CD4-positive, CD25-positive, alpha-beta regulatory T cell (primary cell): ENCODE data around the gene MSANTD7. TPM values are rescaled to one million over a fixed set of nuclear protein-coding genes. Genes with fewer than 3 reads are reported as not detected.
"Not testable (repeated sequence)": the region's sequence is repeated elsewhere in the genome, so short reads cannot be mapped to it uniquely, and the experiment has no call there.

ENCODE experiments used
- ATAC-seq, 2 donors: fragments of 150-1000 bp; cut with Tn5 transposase; one replicate each; pipeline ENCODE4 v1.10.0; 2021; ENCODE audit warnings: low read depth in 2 of 2, moderate number of reproducible peaks in 2 of 2, moderate library complexity in 1 of 2
- DNase-seq, 3 donors: peaks; one replicate each; pipeline versions ENCODE4 v3.0.0 to v3.0.0-alpha.2; 2012 to 2022; ENCODE audit warnings: mixed read lengths in 1 of 3
- H3K27ac ChIP-seq: one replicate; pipeline ENCODE4 v1.7.0; 2013; ENCODE audit warnings: mild to moderate bottlenecking, low read length; ENCODE audit not compliant: insufficient read depth, poor library complexity, severe bottlenecking
- H3K27me3 ChIP-seq: one replicate; pipeline ENCODE4 v1.7.0; 2013; ENCODE audit warnings: low read length; ENCODE audit not compliant: control insufficient read depth, insufficient read depth
- H3K36me3 ChIP-seq: one replicate; pipeline ENCODE4 v1.7.0; 2013; ENCODE audit warnings: mild to moderate bottlenecking, low read length, moderate library complexity; ENCODE audit not compliant: control insufficient read depth, insufficient read depth
- H3K4me1 ChIP-seq: 2 replicates; pipeline ENCODE4 v1.7.0; 2013; ENCODE audit warnings: mild to moderate bottlenecking, low read length; ENCODE audit not compliant: insufficient read depth, control insufficient read depth, poor library complexity, severe bottlenecking
- H3K4me3 ChIP-seq: one replicate; pipeline ENCODE4 v1.7.0; 2013; ENCODE audit warnings: low read depth, mild to moderate bottlenecking, low read length, moderate library complexity
- H3K9me3 ChIP-seq, 2 experiments: 1 replicate in 1 of 2; 2 replicates in 1 of 2; pipeline ENCODE4 v1.7.0; 2013; ENCODE audit warnings: low read length in 2 of 2, mild to moderate bottlenecking in 1 of 2, moderate library complexity in 1 of 2; ENCODE audit not compliant: control insufficient read depth in 2 of 2
- H3K27ac Mint-ChIP-seq, 3 donors: one replicate each; pipeline ENCODE4 v1.8.0; 2020 to 2022; ENCODE audit warnings: mild to moderate bottlenecking in 3 of 3, mixed read lengths in 3 of 3, moderate library complexity in 2 of 3
- H3K27me3 Mint-ChIP-seq: one replicate; pipeline ENCODE4 v1.8.0; 2022; ENCODE audit warnings: mild to moderate bottlenecking, mixed read lengths
- H3K36me3 Mint-ChIP-seq: one replicate; pipeline ENCODE4 v1.8.0; 2020; ENCODE audit warnings: mixed read lengths
- H3K4me1 Mint-ChIP-seq, 4 donors: one replicate each; pipeline ENCODE4 v1.8.0; 2020 to 2022; ENCODE audit warnings: mixed read lengths in 4 of 4, mild to moderate bottlenecking in 1 of 4
- H3K4me3 Mint-ChIP-seq, 4 donors: one replicate each; pipeline ENCODE4 v1.8.0; 2020 to 2022; ENCODE audit warnings: mild to moderate bottlenecking in 4 of 4, mixed read lengths in 4 of 4, moderate library complexity in 3 of 4
- H3K9me3 Mint-ChIP-seq, 7 donors: one replicate each; pipeline ENCODE4 v1.8.0; 2020 to 2022; ENCODE audit warnings: mixed read lengths in 7 of 7, mild to moderate bottlenecking in 3 of 7, moderate library complexity in 2 of 7
- polyA plus RNA-seq, 4 donors: library from polyadenylated mRNA; unstranded; fragments of 300-500 nt; fragmentation: Illumina TruSeq; gene quantifications; one replicate each; pipeline ENCODE4 v1.2.3, GENCODE V29; 2021
- total RNA-seq: library from RNA; stranded (reverse); gene quantifications from one replicate; pipeline ENCODE4 v1.2.3, GENCODE V29; 2022

Gene MSANTD7
- total and polyA plus RNA-seq, 5 donors from 2014 or later: 8.4 to 28.9 (median 9.9) TPM

DNA sequence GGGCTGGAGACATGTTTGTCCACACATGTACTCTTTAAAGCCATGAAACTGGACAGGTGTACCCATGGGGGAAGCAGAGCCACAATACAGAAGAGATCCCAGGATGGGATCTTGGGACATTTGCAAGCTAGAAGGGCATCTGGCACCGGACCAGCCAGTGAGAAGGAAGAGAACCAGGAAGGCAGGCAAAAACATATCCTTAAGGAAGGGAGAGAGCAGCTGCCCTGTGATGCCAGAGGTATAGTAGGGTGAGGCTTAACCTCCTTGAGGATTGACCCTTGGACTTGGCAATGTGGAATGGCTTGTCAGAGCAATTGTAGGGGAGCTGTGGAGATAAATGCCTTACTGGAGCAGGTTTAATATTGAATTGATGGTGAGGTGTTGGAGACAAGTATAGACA lies 22.7 kb downstream of the MSANTD7 start:
- no peak for ATAC-seq
- Mint-ChIP-seq H3K4me1 (peaks cover 0 to 9% (median 5%) of the 10 kb centered on the region in 4 donors), H3K9me3 (no peaks in the 10 kb centered on the region), H3K4me3 (no peak overlapping the region), H3K27ac (peak overlapping the region; percentile 13 to 69 (median 58)), H3K36me3 (peaks cover 33% of the 10 kb centered on the region), H3K27me3 (no peaks in the 10 kb centered on the region)
- no peak for DNase-seq
- Histone ChIP-seq H3K27me3 (no peaks in the 10 kb centered on the region), H3K9me3 (no peaks in the 10 kb centered on the region), H3K4me1 (no peaks in the 10 kb centered on the region), H3K4me3 (no peak overlapping the region), H3K36me3 (peaks cover 44% of the 10 kb centered on the region), H3K27ac (no peak overlapping the region)

DNA sequence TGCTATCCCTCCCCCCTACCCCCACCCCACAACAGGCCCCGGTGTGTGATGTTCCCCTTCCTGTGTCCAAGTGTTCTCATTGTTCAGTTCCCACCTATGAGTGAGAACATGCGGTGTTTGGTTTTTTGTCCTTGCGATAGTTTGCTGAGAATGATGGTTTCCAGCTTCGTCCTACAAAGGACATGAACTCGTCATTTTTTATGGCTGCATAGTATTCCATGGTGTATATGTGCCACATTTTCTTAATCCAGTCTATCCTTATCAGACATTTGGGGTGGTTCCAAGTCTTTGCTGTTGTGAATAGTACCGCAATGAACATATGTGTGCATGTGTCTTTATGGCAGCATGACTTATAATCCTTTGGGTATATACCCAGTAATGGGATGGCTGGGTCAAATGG lies 26.4 kb downstream of the MSANTD7 start:
- H3K9me3 Mint-ChIP-seq, H3K9me3 ChIP-seq, DNase-seq, H3K4me3 ChIP-seq, H3K4me3 Mint-ChIP-seq, H3K27ac ChIP-seq, ATAC-seq, H3K4me1 ChIP-seq, H3K4me1 Mint-ChIP-seq, H3K27me3 ChIP-seq, H3K27ac Mint-ChIP-seq, H3K27me3 Mint-ChIP-seq: not testable (repeated sequence)
- peaks cover 39% of the 10 kb centered on the region for H3K36me3 ChIP-seq
- peaks cover 30% of the 10 kb centered on the region for H3K36me3 Mint-ChIP-seq

- H3K36me3 Mint-ChIP-seq: peaks cover 34% of the 10 kb centered on the region
- peaks cover 43% of the 10 kb centered on the region for H3K36me3 ChIP-seq
- H3K9me3 Mint-ChIP-seq, H3K27ac Mint-ChIP-seq, DNase-seq, H3K4me3 Mint-ChIP-seq, H3K4me3 ChIP-seq, H3K4me1 Mint-ChIP-seq, H3K27ac ChIP-seq, H3K4me1 ChIP-seq, H3K9me3 ChIP-seq, H3K27me3 Mint-ChIP-seq, ATAC-seq, H3K27me3 ChIP-seq: not testable (repeated sequence)
Observed at GRCh38 chr10:14864871-14865270, 26.8 kb downstream of the MSANTD7 start.

GRCh38 chr10:14873090-14873760 lies 35.1 kb downstream of the MSANTD7 start:
- no peak for ATAC-seq
- H3K4me1 ChIP-seq: peaks cover 13% of the 10 kb centered on the region
- Mint-ChIP-seq H3K9me3 (no peaks in the 10 kb centered on the region), H3K36me3 (peaks cover 8% of the 10 kb centered on the region), H3K27me3 (no peaks in the 10 kb centered on the region), H3K4me3 (peak overlapping the region in 1 of 4 donors; percentile 3), H3K27ac (peak overlapping the region in 2 of 3 donors; percentile 32 to 44), H3K4me1 (peaks cover 8 to 31% (median 19%) of the 10 kb centered on the region in 4 donors)
- no peak overlapping the region for H3K27ac ChIP-seq
- peak in 1 of 3 donors; percentile 33 for DNase-seq
- H3K27me3 ChIP-seq: no peaks in the 10 kb centered on the region
- no peaks in the 10 kb centered on the region for H3K9me3 ChIP-seq
- peaks cover 20% of the 10 kb centered on the region for H3K36me3 ChIP-seq
- no peak overlapping the region for H3K4me3 ChIP-seq

- H3K27me3 Mint-ChIP-seq: no peaks in the 10 kb centered on the region
- DNase-seq: no peak
- no peaks in the 10 kb centered on the region for H3K9me3 Mint-ChIP-seq
- H3K27me3 ChIP-seq: no peaks in the 10 kb centered on the region
- H3K36me3 Mint-ChIP-seq: no peaks in the 10 kb centered on the region
- no peak overlapping the region for H3K4me3 ChIP-seq
- peak overlapping the region in 3 of 4 donors; percentile 6 to 92 (median 41) for H3K4me3 Mint-ChIP-seq
- no peak for ATAC-seq
- H3K27ac Mint-ChIP-seq: peak overlapping the region in 2 of 3 donors; percentile 23 to 93
- peaks cover 8 to 45% (median 29%) of the 10 kb centered on the region in 4 donors for H3K4me1 Mint-ChIP-seq
- no peak overlapping the region for H3K27ac ChIP-seq
- no peaks in the 10 kb centered on the region for H3K9me3 ChIP-seq
- H3K36me3 ChIP-seq: peaks cover 3% of the 10 kb centered on the region
- H3K4me1 ChIP-seq: peaks cover 28% of the 10 kb centered on the region
Observed at GRCh38 chr10:14875941-14876340, 37.8 kb downstream of the MSANTD7 start.

GRCh38 chr10:14876764-14877163 lies 38.7 kb downstream of the MSANTD7 start:
- Mint-ChIP-seq H3K27me3 (no peaks in the 10 kb centered on the region), H3K4me1 (peaks cover 8 to 40% (median 29%) of the 10 kb centered on the region in 4 donors), H3K9me3 (no peaks in the 10 kb centered on the region), H3K36me3 (no peaks in the 10 kb centered on the region), H3K27ac (peak overlapping the region; percentile 23 to 93 (median 69)), H3K4me3 (peak overlapping the region; percentile 73 to 97 (median 93))
- H3K4me1 ChIP-seq: peaks cover 28% of the 10 kb centered on the region
- no peak for DNase-seq
- no peak overlapping the region for H3K27ac ChIP-seq
- ATAC-seq: no peak
- H3K36me3 ChIP-seq: no peaks in the 10 kb centered on the region
- H3K4me3 ChIP-seq: no peak overlapping the region
- no peaks in the 10 kb centered on the region for H3K27me3 ChIP-seq
- H3K9me3 ChIP-seq: no peaks in the 10 kb centered on the region

DNA sequence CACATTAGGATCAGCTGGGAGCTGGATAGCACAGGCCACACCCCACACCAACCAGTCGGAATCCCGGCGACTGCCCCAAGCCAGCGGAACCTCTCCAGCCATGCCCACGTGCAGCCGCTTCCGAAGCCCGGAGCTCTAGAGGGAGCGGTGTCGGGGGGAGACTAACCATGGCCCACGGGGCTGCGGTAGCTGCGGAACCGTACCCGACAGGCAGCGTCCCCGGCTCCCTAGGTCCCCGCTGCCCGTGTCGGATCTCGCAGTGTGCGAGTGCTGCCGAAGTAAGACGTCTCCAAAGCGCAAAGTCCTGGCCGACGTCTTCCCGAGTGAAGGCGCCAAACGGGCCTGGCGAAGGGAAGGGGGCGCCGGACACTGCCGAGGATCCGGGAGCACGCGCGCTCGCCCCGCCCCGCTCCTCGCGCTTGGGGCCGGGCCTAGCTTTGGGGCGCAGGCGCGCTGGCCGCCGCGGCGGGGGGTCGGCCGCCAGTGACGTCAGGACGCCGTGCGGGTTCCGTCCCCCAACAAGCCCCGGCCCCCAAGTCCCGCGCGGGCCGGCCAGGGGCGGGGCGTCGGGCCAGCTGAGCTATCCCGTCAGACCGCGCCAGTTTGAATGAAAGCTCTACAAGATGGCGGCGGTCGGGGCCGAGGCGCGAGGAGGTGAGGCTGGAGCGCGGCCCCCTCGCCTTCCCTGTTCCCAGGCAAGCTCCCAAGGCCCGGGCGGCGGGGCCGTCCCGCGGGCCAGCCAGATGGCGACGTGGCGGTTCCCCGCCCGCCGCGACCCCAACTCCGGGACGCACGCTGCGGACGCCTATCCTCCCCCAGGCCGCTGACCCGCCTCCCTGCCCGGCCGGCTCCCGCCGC lies 40.4 kb downstream of the MSANTD7 start, which contains the start of gene SUV39H2:
Gene SUV39H2 (plus strand): TSS at position 601 of the 858 bp plus-strand sequence. CDS start 23 bp downstream, at position 624.
- H3K4me3 ChIP-seq: peak within 1 kb of the TSS; percentile 83
- H3K36me3 ChIP-seq: no peaks in the 10 kb centered on the region
- peak; percentile 90 to 96 (median 92) for DNase-seq
- Mint-ChIP-seq H3K27me3 (no peaks in the 10 kb centered on the region), H3K27ac (peak within 1 kb of the TSS; percentile 82 to 94 (median 93)), H3K36me3 (no peaks in the 10 kb centered on the region), H3K4me3 (peak within 1 kb of the TSS; percentile 92 to 97 (median 94)), H3K4me1 (peaks cover 12 to 45% (median 28%) of the 10 kb centered on the region in 4 donors), H3K9me3 (peaks cover 0 to 2% (median 0%) of the 10 kb centered on the region in 7 donors)
- no peaks in the 10 kb centered on the region for H3K27me3 ChIP-seq
- peak within 1 kb of the TSS; percentile 62 for H3K27ac ChIP-seq
- peak; percentile 93 to 94 for ATAC-seq
- peaks cover 28% of the 10 kb centered on the region for H3K4me1 ChIP-seq
- H3K9me3 ChIP-seq: no peaks in the 10 kb centered on the region
